Naive thymus-derived CD4-positive, alpha-beta T cell (primary cell): ENCODE data around the gene REV1. TPM values are rescaled to one million over a fixed set of nuclear protein-coding genes. Genes with fewer than 3 reads are reported as not detected.
A peak's percentile ranks its signal among the peaks of the same experiment; 100 is the strongest.

Experiments used
- ATAC-seq: fragments of 150-1000 bp; cut with Tn5 transposase; 2 replicates; pipeline ENCODE4 v1.10.0; 2021; ENCODE audit warnings: mild to moderate bottlenecking, moderate library complexity
- CTCF ChIA-PET: fragments of 350-600 bp; sonication (Branson Sonifier 250); formaldehyde crosslinking; loops from one replicate; lab custom pipeline; 2021; ENCODE audit warnings: antibody characterized with exemption; lab: Charles Lee
- POLR2A ChIA-PET: fragments of 350-600 bp; sonication (Branson Sonifier 250); formaldehyde crosslinking; loops from one replicate; lab custom pipeline; 2021; ENCODE audit warnings: antibody characterized with exemption, inconsistent platforms; lab: Charles Lee
- DNase-seq, 9 donors: peaks; one replicate each; pipeline versions ENCODE4 v3.0.0 to v3.0.0-alpha.2; 2020 to 2022; ENCODE audit warnings: mixed read lengths in 1 of 9
- H3K27ac ChIP-seq: one replicate; pipeline ENCODE4 v1.7.0; 2013; ENCODE audit warnings: mild to moderate bottlenecking, low read depth, low read length, moderate library complexity
- H3K27me3 ChIP-seq, 2 donors: one replicate each; pipeline ENCODE4 v1.7.0; 2013; ENCODE audit warnings: low read length in 2 of 2, mild to moderate bottlenecking in 2 of 2, moderate library complexity in 2 of 2; ENCODE audit not compliant: control insufficient read depth in 2 of 2, insufficient read depth in 2 of 2
- H3K36me3 ChIP-seq, 3 experiments: 1 replicate in 2 of 3; 2 replicates in 1 of 3; pipeline ENCODE4 v1.7.0; 2013; ENCODE audit warnings: low read length in 3 of 3, mild to moderate bottlenecking in 3 of 3, moderate library complexity in 1 of 3; ENCODE audit not compliant: insufficient read depth in 3 of 3, control insufficient read depth in 2 of 3
- H3K4me1 ChIP-seq, 2 donors: one replicate each; pipeline ENCODE4 v1.7.0; 2013; ENCODE audit warnings: low read length in 2 of 2, mild to moderate bottlenecking in 2 of 2, moderate library complexity in 1 of 2; ENCODE audit not compliant: control insufficient read depth in 2 of 2, insufficient read depth in 2 of 2
- H3K4me3 ChIP-seq: 2 replicates; pipeline ENCODE4 v1.7.0; 2013; ENCODE audit warnings: mild to moderate bottlenecking, low read length
- H3K9me3 ChIP-seq, 3 experiments: 1 replicate in 2 of 3; 2 replicates in 1 of 3; pipeline ENCODE4 v1.7.0; 2013; ENCODE audit warnings: low read length in 3 of 3; ENCODE audit not compliant: control insufficient read depth in 2 of 3
- H3K27ac Mint-ChIP-seq, 9 donors: one replicate each; pipeline ENCODE4 v1.8.0; 2020 to 2022; ENCODE audit warnings: mixed read lengths in 9 of 9, mild to moderate bottlenecking in 8 of 9, moderate library complexity in 5 of 9, inconsistent platforms in 2 of 9
- H3K27me3 Mint-ChIP-seq, 5 donors: one replicate each; pipeline ENCODE4 v1.8.0; 2021 to 2022; ENCODE audit warnings: mixed read lengths in 5 of 5, mild to moderate bottlenecking in 1 of 5
- H3K36me3 Mint-ChIP-seq, 5 donors: one replicate each; pipeline ENCODE4 v1.8.0; 2020 to 2022; ENCODE audit warnings: mixed read lengths in 5 of 5, mild to moderate bottlenecking in 3 of 5, inconsistent platforms in 1 of 5
- H3K4me1 Mint-ChIP-seq, 7 donors: one replicate each; pipeline ENCODE4 v1.8.0; 2020 to 2022; ENCODE audit warnings: mixed read lengths in 7 of 7, mild to moderate bottlenecking in 3 of 7, inconsistent platforms in 1 of 7
- H3K4me3 Mint-ChIP-seq, 10 donors: one replicate each; pipeline ENCODE4 v1.8.0; 2020 to 2022; ENCODE audit warnings: mild to moderate bottlenecking in 10 of 10, mixed read lengths in 10 of 10, moderate library complexity in 6 of 10, inconsistent platforms in 2 of 10
- H3K9me3 Mint-ChIP-seq, 11 donors: one replicate each; pipeline ENCODE4 v1.8.0; 2020 to 2022; ENCODE audit warnings: mixed read lengths in 11 of 11, mild to moderate bottlenecking in 4 of 11, inconsistent platforms in 1 of 11, moderate library complexity in 1 of 11
- intact Hi-C, 2 donors: fragments of 100-400 bp; cut with micrococcal nuclease; formaldehyde crosslinking; loops; one replicate each; pipeline ENCODE4 v1.15.1; 2023
- polyA plus RNA-seq, 2 donors: library from polyadenylated mRNA; unstranded; fragments of 300-500 nt; fragmentation: Illumina TruSeq; gene quantifications; one replicate each; pipeline ENCODE4 v1.2.3, GENCODE V29; 2021
- total RNA-seq, 6 experiments: library from RNA in 5 of 6; stranded (reverse) in 5 of 6; gene quantifications; 1 replicate in 5 of 6; 2 replicates in 1 of 6; pipeline ENCODE4 v1.2.3 and lab custom pipeline; 2021 to 2026

REV1 gene
- total and polyA plus RNA-seq, 7 experiments from 2014 or later, result 23.1 to 72.5 (median 54.3) TPM

- Histone ChIP-seq H3K4me3 (peak overlapping the region; percentile 85), H3K4me1 (peaks cover 0 to 14% of the 10 kb centered on the region in 2 donors), H3K36me3 (no peaks in the 10 kb centered on the region), H3K9me3 (no peaks in the 10 kb centered on the region), H3K27ac (peak overlapping the region; percentile 83), H3K27me3 (no peaks in the 10 kb centered on the region)
- H3K27ac Mint-ChIP-seq, result peak overlapping the region; percentile 96 to 100 (median 98)
- peaks cover 0 to 5% (median 3%) of the 10 kb centered on the region in 5 donors for H3K36me3 Mint-ChIP-seq
- ChIA-PET CTCF (no interaction called here), POLR2A (interaction anchor here (0.6 kb wide), 1 partner anchor 151 kb away, joined by 3 read pairs; no protein-coding TSS in a partner anchor)
- no peak for ATAC-seq
- peaks cover 31 to 59% (median 49%) of the 10 kb centered on the region in 7 donors for H3K4me1 Mint-ChIP-seq
- peak in 2 of 9 donors; percentile 13 to 16 for DNase-seq
- peak overlapping the region; percentile 88 to 100 (median 97) for H3K4me3 Mint-ChIP-seq
- H3K27me3 Mint-ChIP-seq, result no peaks in the 10 kb centered on the region
- intact Hi-C loops, result loop anchor here in 1 of 2 donors (5.0 to 10.0 kb wide), 2 partner anchors 64 to 1496 kb away; no protein-coding TSS in a partner anchor
- H3K9me3 Mint-ChIP-seq, result peaks cover 0 to 6% (median 0%) of the 10 kb centered on the region in 11 donors
These were observed 1.2 kb downstream of the REV1 start for GRCh38 chr2:99488539-99489062.

- H3K9me3 Mint-ChIP-seq, result peaks cover 0 to 6% (median 0%) of the 10 kb centered on the region in 11 donors
- peak overlapping the region in 7 of 10 donors; percentile 27 to 100 (median 93) for H3K4me3 Mint-ChIP-seq
- intact Hi-C loops, result loop anchor here in 1 of 2 donors (5.0 to 10.0 kb wide), 2 partner anchors 63 to 1496 kb away; no protein-coding TSS in a partner anchor
- Histone ChIP-seq H3K4me1 (peaks cover 0 to 17% of the 10 kb centered on the region in 2 donors), H3K36me3 (no peaks in the 10 kb centered on the region), H3K27ac (peak overlapping the region; percentile 83), H3K4me3 (no peak overlapping the region), H3K9me3 (no peaks in the 10 kb centered on the region), H3K27me3 (no peaks in the 10 kb centered on the region)
- POLR2A ChIA-PET, result interaction anchor here (0.6 kb wide), 1 partner anchor 150 kb away, joined by 3 read pairs; no protein-coding TSS in a partner anchor
- peak overlapping the region in 4 of 9 donors; percentile 21 to 98 (median 72) for H3K27ac Mint-ChIP-seq
- no peaks in the 10 kb centered on the region for H3K27me3 Mint-ChIP-seq
- H3K4me1 Mint-ChIP-seq, result peaks cover 32 to 65% (median 54%) of the 10 kb centered on the region in 7 donors
- H3K36me3 Mint-ChIP-seq, result peaks cover 0 to 5% (median 3%) of the 10 kb centered on the region in 5 donors
- ATAC-seq, result no peak
- no peak for DNase-seq
- CTCF ChIA-PET, result interaction anchor here (1.0 kb wide), 1 partner anchor 151 kb away, joined by 3 read pairs; the partner anchor contains the start of gene EIF5B
These were observed 1.9 kb downstream of the REV1 start for GRCh38 chr2:99487906-99488305.

GRCh38 chr2:99485824-99486223 lies 4.0 kb downstream of the REV1 start:
- ATAC-seq (no peak), DNase-seq (no peak)
- no peaks in the 10 kb centered on the region for H3K27me3 Mint-ChIP-seq
- H3K4me1 Mint-ChIP-seq, result peaks cover 44 to 77% (median 61%) of the 10 kb centered on the region in 7 donors
- H3K9me3 ChIP-seq, result no peaks in the 10 kb centered on the region
- peaks cover 0 to 6% (median 3%) of the 10 kb centered on the region in 5 donors for H3K36me3 Mint-ChIP-seq
- no peaks in the 10 kb centered on the region for H3K36me3 ChIP-seq
- no peak overlapping the region for H3K27ac Mint-ChIP-seq
- no peak overlapping the region for H3K27ac ChIP-seq
- H3K9me3 Mint-ChIP-seq, result peaks cover 0 to 6% (median 0%) of the 10 kb centered on the region in 11 donors
- intact Hi-C loops, result loop anchor here in 1 of 2 donors (5.0 to 10.0 kb wide), 2 partner anchors 61 to 1494 kb away; no protein-coding TSS in a partner anchor
- ChIA-PET POLR2A (interaction anchor here (2.2 kb wide), 1 partner anchor 345 kb away, joined by 5 read pairs; the partner anchor contains the start of gene C2orf15), CTCF (no interaction called here)
- H3K27me3 ChIP-seq, result no peaks in the 10 kb centered on the region
- H3K4me3 ChIP-seq, result no peak overlapping the region
- H3K4me1 ChIP-seq, result peaks cover 0 to 18% of the 10 kb centered on the region in 2 donors
- peak overlapping the region in 3 of 10 donors; percentile 17 to 85 (median 23) for H3K4me3 Mint-ChIP-seq

GRCh38 chr2:99485411-99485810 lies 4.4 kb downstream of the REV1 start:
- Mint-ChIP-seq H3K9me3 (peaks cover 0 to 6% (median 0%) of the 10 kb centered on the region in 11 donors), H3K27ac (peak overlapping the region in 1 of 9 donors; percentile 31), H3K4me3 (peak overlapping the region in 5 of 10 donors; percentile 16 to 85 (median 23)), H3K27me3 (no peaks in the 10 kb centered on the region), H3K4me1 (peaks cover 42 to 77% (median 61%) of the 10 kb centered on the region in 7 donors), H3K36me3 (peaks cover 0 to 6% (median 3%) of the 10 kb centered on the region in 5 donors)
- Histone ChIP-seq H3K4me1 (peaks cover 0 to 16% of the 10 kb centered on the region in 2 donors), H3K9me3 (no peaks in the 10 kb centered on the region), H3K27me3 (no peaks in the 10 kb centered on the region), H3K36me3 (no peaks in the 10 kb centered on the region), H3K27ac (no peak overlapping the region), H3K4me3 (no peak overlapping the region)
- POLR2A ChIA-PET, result interaction anchor here (2.2 kb wide), 1 partner anchor 344 kb away, joined by 5 read pairs; the partner anchor contains the start of gene C2orf15
- CTCF ChIA-PET, result no interaction called here
- DNase-seq, result no peak
- intact Hi-C loops, result loop anchor here in 1 of 2 donors (5.0 to 10.0 kb wide), 2 partner anchors 61 to 1493 kb away; no protein-coding TSS in a partner anchor
- no peak for ATAC-seq

GRCh38 chr2:99484205-99484604 lies 5.6 kb downstream of the REV1 start:
- Mint-ChIP-seq H3K9me3 (peaks cover 0 to 6% (median 0%) of the 10 kb centered on the region in 11 donors), H3K36me3 (peaks cover 0 to 6% (median 3%) of the 10 kb centered on the region in 5 donors), H3K27me3 (no peaks in the 10 kb centered on the region), H3K27ac (peak overlapping the region in 2 of 9 donors; percentile 2 to 3), H3K4me3 (peak overlapping the region in 3 of 10 donors; percentile 3 to 13 (median 9)), H3K4me1 (peaks cover 51 to 87% (median 72%) of the 10 kb centered on the region in 7 donors)
- H3K27me3 ChIP-seq, result no peaks in the 10 kb centered on the region
- no peak for DNase-seq
- no peak for ATAC-seq
- H3K36me3 ChIP-seq, result no peaks in the 10 kb centered on the region
- peaks cover 0 to 20% of the 10 kb centered on the region in 2 donors for H3K4me1 ChIP-seq
- ChIA-PET CTCF (no interaction called here), POLR2A (interaction anchor here (2.2 kb wide), 1 partner anchor 343 kb away, joined by 5 read pairs; the partner anchor contains the start of gene C2orf15)
- intact Hi-C loops, result loop anchor here in 1 of 2 donors (10.0 kb wide), 1 partner anchor 59 kb away; no protein-coding TSS in a partner anchor
- no peak overlapping the region for H3K4me3 ChIP-seq
- H3K27ac ChIP-seq, result no peak overlapping the region
- H3K9me3 ChIP-seq, result no peaks in the 10 kb centered on the region

GRCh38 chr2:99481941-99482340 lies 7.9 kb downstream of the REV1 start:
- no peak for ATAC-seq
- H3K36me3 Mint-ChIP-seq, result peaks cover 0 to 3% (median 0%) of the 10 kb centered on the region in 5 donors
- ChIA-PET CTCF (no interaction called here), POLR2A (no interaction called here)
- peak overlapping the region in 3 of 9 donors; percentile 27 to 45 (median 32) for H3K27ac Mint-ChIP-seq
- peaks cover 40 to 99% (median 84%) of the 10 kb centered on the region in 7 donors for H3K4me1 Mint-ChIP-seq
- DNase-seq, result no peak
- Histone ChIP-seq H3K36me3 (no peaks in the 10 kb centered on the region), H3K27me3 (no peaks in the 10 kb centered on the region), H3K4me1 (peaks cover 0 to 16% of the 10 kb centered on the region in 2 donors), H3K9me3 (no peaks in the 10 kb centered on the region), H3K27ac (no peak overlapping the region), H3K4me3 (no peak overlapping the region)
- intact Hi-C loops, result loop anchor here in 1 of 2 donors (10.0 kb wide), 1 partner anchor 57 kb away; no protein-coding TSS in a partner anchor
- H3K27me3 Mint-ChIP-seq, result no peaks in the 10 kb centered on the region
- peak overlapping the region in 1 of 10 donors; percentile 16 for H3K4me3 Mint-ChIP-seq
- no peaks in the 10 kb centered on the region for H3K9me3 Mint-ChIP-seq
